K562 (cell line): ENCODE results near the gene ARPC2. TPM values are rescaled to one million over a fixed set of nuclear protein-coding genes. Genes with fewer than 3 reads are reported as not detected.

Source experiments
- ATF7 ChIP-seq: fragments of 450-650 bp; IDR thresholded peaks from 2 replicates; pipeline ENCODE4 v1.7.1; 2014; ENCODE audit warnings: mild to moderate bottlenecking, moderate library complexity
- EHMT2 ChIP-seq: fragments of 450-650 bp; IDR thresholded peaks from 2 replicates; pipeline ENCODE4 v1.6.1; 2018; ENCODE audit warnings: antibody characterized with exemption
- HMGXB4 ChIP-seq: sonication (generic); formaldehyde crosslinking; IDR thresholded peaks from 2 replicates; pipeline ENCODE4 v1.8.1; 2023; ENCODE audit warnings: mild to moderate bottlenecking, missing genetic modification reagents
- MAFG ChIP-seq: fragments of 450-650 bp; conservative IDR thresholded peaks from 2 replicates; pipeline ENCODE4 v1.6.1; 2016; ENCODE audit warnings: missing genetic modification characterization, missing compliant biosample characterization
- MEIS2 ChIP-seq: fragments of 450-650 bp; IDR thresholded peaks from 2 replicates; pipeline ENCODE4 v1.6.1; 2014; ENCODE audit warnings: mild to moderate bottlenecking; ENCODE audit not compliant: partially characterized antibody
- MYC ChIP-seq, 2 experiments: fragments of 250-450 bp in 1 of 2; sonication (Bioruptor Pico) in 1 of 2; IDR thresholded peaks; 2 replicates each; pipeline versions ENCODE4 v1.5.1 to v1.6.1; 2012 to 2021; ENCODE audit warnings: low read depth in 2 of 2, borderline replicate concordance in 1 of 2, improper control_type of control experiment in 1 of 2, low read length in 1 of 2, mild to moderate bottlenecking in 1 of 2, moderate library complexity in 1 of 2
- NR1H2 ChIP-seq: sonication (generic); formaldehyde crosslinking; IDR thresholded peaks from 2 replicates; pipeline ENCODE4 v1.4.0; 2020; ENCODE audit warnings: mild to moderate bottlenecking, missing genetic modification reagents
- RAD21 ChIP-seq, 2 experiments: fragments of 250-450 bp in 1 of 2; fragments of 450-650 bp in 1 of 2; sonication (Bioruptor Pico) in 1 of 2; formaldehyde crosslinking in 1 of 2; IDR thresholded peaks in 1 of 2; conservative IDR thresholded peaks in 1 of 2; 2 replicates each; pipeline versions ENCODE4 v1.4.0 to v1.8.0; 2020 to 2022; ENCODE audit warnings: mild to moderate bottlenecking in 2 of 2, moderate library complexity in 1 of 2
- SIX5 ChIP-seq, 2 experiments: IDR thresholded peaks; 2 replicates each; pipeline ENCODE4 v1.6.1; 2011; ENCODE audit warnings: low read length in 2 of 2, borderline replicate concordance in 1 of 2, low read depth in 1 of 2, mild to moderate bottlenecking in 1 of 2, moderate library complexity in 1 of 2; ENCODE audit not compliant: insufficient read depth in 1 of 2
- SMARCA5 ChIP-seq: fragments of 450-650 bp; IDR thresholded peaks from 2 replicates; pipeline ENCODE4 v1.6.1; 2016
- SMC3 ChIP-seq: conservative IDR thresholded peaks from 2 replicates; pipeline ENCODE4 v1.6.1; 2011; ENCODE audit warnings: low read depth, low read length, improper control_type of control experiment; ENCODE audit not compliant: insufficient read depth
- TEAD1 ChIP-seq, 2 experiments: fragments of 450-650 bp in 1 of 2; sonication (generic) in 1 of 2; formaldehyde crosslinking; IDR thresholded peaks; 2 replicates each; pipeline versions ENCODE4 v1.4.0 to v1.8.0; 2020 to 2022; ENCODE audit warnings: mild to moderate bottlenecking in 2 of 2, missing genetic modification reagents in 1 of 2
- USF1 ChIP-seq: sonication (generic); formaldehyde crosslinking; IDR thresholded peaks from 2 replicates; pipeline ENCODE4 v1.9.0; 2022; ENCODE audit warnings: mild to moderate bottlenecking, missing genetic modification reagents
- ZBTB34 ChIP-seq: fragments of 250-450 bp; sonication (Bioruptor Pico); IDR thresholded peaks from 2 replicates; pipeline ENCODE4 v1.8.0; 2021; ENCODE audit warnings: mild to moderate bottlenecking, moderate library complexity
- ZBTB8A ChIP-seq: fragments of 450-650 bp; IDR thresholded peaks from 2 replicates; pipeline ENCODE4 v1.6.1; 2018; ENCODE audit warnings: mild to moderate bottlenecking, moderate library complexity; ENCODE audit not compliant: partially characterized antibody
- ZNF592 ChIP-seq: fragments of 450-650 bp; IDR thresholded peaks from 2 replicates; pipeline ENCODE4 v1.6.1; 2017; ENCODE audit warnings: antibody characterized with exemption, mild to moderate bottlenecking
- ZNF707 ChIP-seq: fragments of 250-450 bp; sonication (Bioruptor Pico); conservative IDR thresholded peaks from 2 replicates; pipeline ENCODE4 v1.8.0; 2022; ENCODE audit warnings: inconsistent platforms, mild to moderate bottlenecking, moderate library complexity
- ZNF740 ChIP-seq, 3 experiments: fragments of 200-800 bp in 1 of 3; sonication (Bioruptor generic) in 1 of 3; sonication (generic) in 1 of 3; formaldehyde crosslinking in 1 of 3; IDR thresholded peaks; 2 replicates each; pipeline versions ENCODE4 v1.6.1 to v1.8.0; 2016 to 2022; ENCODE audit warnings: mild to moderate bottlenecking in 2 of 3, missing compliant biosample characterization in 2 of 3, missing genetic modification characterization in 2 of 3, missing genetic modification reagents in 1 of 3
- polyA plus RNA-seq, 8 experiments: library from polyadenylated mRNA; depleted of rRNA in 4 of 8; stranded (reverse) in 5 of 8; unstranded in 3 of 8; fragments of >200 nt; fragmentation: Nextera tagmentation in 2 of 8; fragmentation: Illumina TruSeq in 1 of 8; extraction: Ambion mirVana in 2 of 8; extraction: Trizol in 1 of 8; gene quantifications; 2 replicates each; pipeline versions ENCODE4 v1.2.1 to v1.2.3, GENCODE V29; 2011 to 2014; ENCODE audit warnings: inconsistent platforms in 1 of 8, missing spikeins in 1 of 8
- total RNA-seq, 7 experiments: library from RNA; depleted of rRNA in 6 of 7; stranded (reverse); fragments of >200 nt in 6 of 7; fragmentation: Illumina TruSeq in 2 of 7; extraction: Trizol in 2 of 7; gene quantifications; 2 replicates each; pipeline versions ENCODE4 v1.2.1 to v1.2.3, GENCODE V29; 2011 to 2021; ENCODE audit warnings: low replicate concordance in 1 of 7

ARPC2 gene
- total and polyA plus RNA-seq, 9 of the 15 experiments (the other 6 are each of a cell fraction or from before 2014, with no cell fraction given), result 81.9 to 187 (median 103) TPM

GRCh38 chr2:218186355-218186766, 30.6 kb upstream of the ARPC2 start (continued):
- TF ChIP-seq ZNF592 (no peak), ZBTB8A (no peak), TEAD1 (CRISPR knock-in tag; IDR thresholded peaks at IDR 0.05) (no peak), MEIS2 (no peak), ZBTB34 (CRISPR knock-in tag) (no peak), HMGXB4 (no peak), MYC (IDR thresholded peaks at IDR 0.05; ENCODE audit: low read depth, low read length) (peak; percentile 50; the same call in 1 of the 2 replicates), MYC (CRISPR knock-in tag; IDR thresholded peaks at IDR 0.05; ENCODE audit: borderline replicate concordance, low read depth) (no peak), ZNF707 (no peak), NR1H2 (CRISPR knock-in tag) (no peak), RAD21 (CRISPR knock-in tag; conservative IDR thresholded peaks at IDR 0.05 in 1 of 2, IDR thresholded peaks at IDR 0.05 in 1 of 2) (peak; percentile 57 to 67), ATF7 (no peak), SMC3 (peak; percentile 38; the same call in 1 of the 2 replicates), SMARCA5 (no peak), USF1 (CRISPR knock-in tag) (no peak), MAFG (no peak), EHMT2 (0 out of 2 replicates have a peak, but pooled peaks have one; percentile 14), ZNF740 (CRISPR knock-in tag; IDR thresholded peaks at IDR 0.05) (no peak), ZNF740 (tag; IDR thresholded peaks at IDR 0.05) (0 out of 4 replicates have a peak, but pooled peaks of 1 of the 2 experiments have one; percentile 24), SIX5 (IDR thresholded peaks at IDR 0.05; ENCODE audit: borderline replicate concordance in 1 of 2, insufficient read depth in 1 of 2, low read depth in 1 of 2, low read length in 2 of 2) (no peak)
